ENCODE data around the gene DBNL. TPM values are rescaled to one million over a fixed set of nuclear protein-coding genes. Genes with fewer than 3 reads are reported as not detected.

DBNL gene
- total and polyA plus RNA-seq, 2 experiments from 2014 or later, result 145 to 175 TPM

DNA sequence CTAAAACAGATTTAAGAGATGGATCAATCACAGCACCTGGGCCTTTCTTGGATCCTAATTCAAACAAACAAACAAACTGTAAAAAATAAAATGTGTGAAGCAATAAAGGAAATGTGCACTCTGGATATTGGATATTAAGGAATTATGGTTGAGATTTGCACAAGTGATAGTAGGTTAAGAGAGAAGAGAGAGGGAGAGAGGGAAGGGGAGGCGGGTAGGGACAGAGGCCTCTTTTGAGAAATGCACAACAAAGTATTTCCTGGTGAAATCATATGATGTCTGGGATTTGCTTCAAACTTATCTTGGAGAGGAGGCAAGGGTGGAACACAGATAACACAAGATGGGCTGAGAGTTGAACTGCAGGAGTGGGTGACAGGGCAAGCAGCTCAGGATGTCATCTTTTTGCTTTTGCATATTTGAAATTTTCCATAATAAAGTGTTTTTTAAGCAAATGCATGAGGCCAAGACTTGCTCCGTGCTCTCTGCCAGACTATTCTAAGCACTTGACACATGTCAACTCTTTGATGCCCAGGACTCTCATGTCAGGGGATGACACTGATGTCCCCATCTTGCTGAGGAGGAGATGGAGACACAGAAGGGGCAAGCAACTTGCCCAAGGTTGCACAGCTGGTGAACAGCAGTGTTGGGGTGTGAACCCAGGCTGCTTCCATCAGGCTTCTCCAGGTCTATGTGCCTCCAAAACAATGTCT, 50.5 kb downstream of the DBNL start:
- Histone ChIP-seq H3F3A (ENCODE audit: insufficient read depth) (peaks cover 9% of the 10 kb centered on the region; the same call in 1 of the 2 replicates), H3K79me2 (ENCODE audit: insufficient read depth) (no peaks in the 10 kb centered on the region), H3K4me3 (no peak overlapping the region), H3K4me1 (ENCODE audit: insufficient read depth) (peaks cover 5% of the 10 kb centered on the region; the same call in 1 of the 2 replicates), H3K9me2 (ENCODE audit: insufficient read depth) (no peaks in the 10 kb centered on the region), H4K20me1 (ENCODE audit: insufficient read depth) (no peaks in the 10 kb centered on the region), H2AFZ (peak overlapping the region; percentile 56), H3K36me3 (ENCODE audit: low read depth) (no peaks in the 10 kb centered on the region), H3K9ac (no peak overlapping the region), H3K27ac (no peak overlapping the region), H3K27me3 (replicated peaks; ENCODE audit: insufficient read depth) (no peaks in the 10 kb centered on the region), H3K9me3 (ENCODE audit: low read depth) (no peaks in the 10 kb centered on the region), H3K4me2 (ENCODE audit: unreplicated experiment) (no peak overlapping the region)
- in situ Hi-C loops (cut with MboI), result no loop called here
- WGBS, 2 experiments (ENCODE audit: low coverage in 1 of 2, low lambda C conversion rate in 2 of 2, missing lambda C conversion rate in 2 of 2), result 38 to 41% methylated on average over 2 of the region's 2 CpGs
- TF ChIP-seq EZH2phosphoT487 (IDR thresholded peaks at IDR 0.05; ENCODE audit: insufficient read depth, low read depth) (no peak), EZH2 (IDR thresholded peaks at IDR 0.05; ENCODE audit: insufficient read depth, poor library complexity, severe bottlenecking) (no peak)
- no peak for DNase-seq

DNA sequence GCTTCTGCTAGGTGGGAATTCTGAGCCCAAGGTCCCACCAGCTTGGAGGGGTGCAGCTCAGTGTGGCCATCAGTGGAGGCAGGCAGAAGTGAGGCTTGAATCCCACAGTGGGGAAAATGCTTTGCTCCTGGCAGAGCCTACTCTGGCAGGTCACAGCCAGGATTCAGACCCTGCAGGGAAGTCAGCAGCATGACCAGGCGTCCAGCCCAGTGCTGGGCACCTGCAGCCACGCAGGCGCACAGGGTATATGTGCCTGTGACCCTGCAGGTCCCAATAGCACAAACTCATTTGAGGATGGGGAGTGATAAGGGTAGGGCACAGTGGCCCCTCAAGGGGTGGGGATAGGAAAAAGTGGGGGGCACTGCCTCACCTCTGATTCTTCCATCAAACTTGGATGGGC, 51.3 kb downstream of the DBNL start:
- H3K9me3 ChIP-seq (ENCODE audit: low read depth), result no peaks in the 10 kb centered on the region
- no peaks in the 10 kb centered on the region for H3K36me3 ChIP-seq (ENCODE audit: low read depth)
- TF ChIP-seq EZH2 (IDR thresholded peaks at IDR 0.05; ENCODE audit: insufficient read depth, poor library complexity, severe bottlenecking), result no peak
- H3K4me2 ChIP-seq (ENCODE audit: unreplicated experiment), result no peak overlapping the region
- H2AFZ ChIP-seq, result no peak overlapping the region
- 90 to 91% methylated on average over 3 of the region's 3 CpGs for WGBS, 2 experiments (ENCODE audit: low coverage in 1 of 2, low lambda C conversion rate in 2 of 2, missing lambda C conversion rate in 2 of 2)
- no peaks in the 10 kb centered on the region for H3K9me2 ChIP-seq (ENCODE audit: insufficient read depth)
- no peak overlapping the region for H3K9ac ChIP-seq
- H3K79me2 ChIP-seq (ENCODE audit: insufficient read depth), result no peaks in the 10 kb centered on the region
- in situ Hi-C loops (cut with MboI), result no loop called here
- no peak for DNase-seq
- no peaks in the 10 kb centered on the region for H3K27me3 ChIP-seq (replicated peaks; ENCODE audit: insufficient read depth)
- no peak overlapping the region for H3K27ac ChIP-seq
- H3K4me3 ChIP-seq, result no peak overlapping the region
- H3K4me1 ChIP-seq (ENCODE audit: insufficient read depth), result peaks cover 7% of the 10 kb centered on the region
- no peaks in the 10 kb centered on the region for H4K20me1 ChIP-seq (ENCODE audit: insufficient read depth)
- H3F3A ChIP-seq (ENCODE audit: insufficient read depth), result peaks cover 12% of the 10 kb centered on the region; the same call in 1 of the 2 replicates

DNA sequence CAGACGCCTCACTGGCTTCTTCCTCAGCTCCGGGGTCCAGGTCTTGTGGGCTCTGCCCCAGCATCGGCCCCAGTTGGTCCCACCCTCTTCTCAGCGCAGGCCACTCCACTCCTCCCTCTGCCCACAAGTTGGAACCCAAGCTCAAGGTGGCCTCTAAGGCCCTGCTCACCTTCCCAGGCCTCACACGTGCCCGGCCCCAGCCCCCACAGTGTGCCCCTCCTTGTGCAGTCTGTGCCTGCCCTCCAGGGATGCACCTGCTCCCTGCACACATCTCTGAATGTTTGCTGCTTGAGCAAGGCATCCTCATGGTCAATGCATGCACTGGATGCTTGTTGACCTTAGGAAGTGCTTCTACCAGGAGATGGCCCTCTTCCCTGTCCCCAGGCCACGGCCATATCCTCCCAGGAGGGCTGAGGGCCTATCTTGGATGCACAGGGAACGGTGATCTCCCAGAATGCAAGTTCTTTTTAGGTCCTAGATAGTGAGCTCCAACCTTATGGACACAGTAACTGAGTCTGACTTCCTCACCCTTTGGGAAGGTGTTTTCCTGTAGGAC, 51.9 kb downstream of the DBNL start:
- Histone ChIP-seq H4K20me1 (ENCODE audit: insufficient read depth) (no peaks in the 10 kb centered on the region), H3K27me3 (replicated peaks; ENCODE audit: insufficient read depth) (no peaks in the 10 kb centered on the region), H3K36me3 (ENCODE audit: low read depth) (no peaks in the 10 kb centered on the region), H3K79me2 (ENCODE audit: insufficient read depth) (no peaks in the 10 kb centered on the region), H2AFZ (no peak overlapping the region), H3K4me1 (ENCODE audit: insufficient read depth) (peaks cover 7% of the 10 kb centered on the region), H3K4me2 (ENCODE audit: unreplicated experiment) (no peak overlapping the region), H3F3A (ENCODE audit: insufficient read depth) (peaks cover 12% of the 10 kb centered on the region; the same call in 1 of the 2 replicates), H3K4me3 (no peak overlapping the region), H3K9me2 (ENCODE audit: insufficient read depth) (no peaks in the 10 kb centered on the region), H3K9me3 (ENCODE audit: low read depth) (no peaks in the 10 kb centered on the region), H3K27ac (no peak overlapping the region), H3K9ac (no peak overlapping the region)
- WGBS, 2 experiments (ENCODE audit: low coverage in 1 of 2, low lambda C conversion rate in 2 of 2, missing lambda C conversion rate in 2 of 2), result 67 to 83% methylated on average over 4 to 8 of the region's 8 CpGs
- DNase-seq, result no peak
- in situ Hi-C loops (cut with MboI), result no loop called here
- TF ChIP-seq EZH2 (IDR thresholded peaks at IDR 0.05; ENCODE audit: insufficient read depth, poor library complexity, severe bottlenecking), result no peak
- no peak for TF ChIP-seq EZH2phosphoT487 (IDR thresholded peaks at IDR 0.05; ENCODE audit: insufficient read depth, low read depth)

DNA sequence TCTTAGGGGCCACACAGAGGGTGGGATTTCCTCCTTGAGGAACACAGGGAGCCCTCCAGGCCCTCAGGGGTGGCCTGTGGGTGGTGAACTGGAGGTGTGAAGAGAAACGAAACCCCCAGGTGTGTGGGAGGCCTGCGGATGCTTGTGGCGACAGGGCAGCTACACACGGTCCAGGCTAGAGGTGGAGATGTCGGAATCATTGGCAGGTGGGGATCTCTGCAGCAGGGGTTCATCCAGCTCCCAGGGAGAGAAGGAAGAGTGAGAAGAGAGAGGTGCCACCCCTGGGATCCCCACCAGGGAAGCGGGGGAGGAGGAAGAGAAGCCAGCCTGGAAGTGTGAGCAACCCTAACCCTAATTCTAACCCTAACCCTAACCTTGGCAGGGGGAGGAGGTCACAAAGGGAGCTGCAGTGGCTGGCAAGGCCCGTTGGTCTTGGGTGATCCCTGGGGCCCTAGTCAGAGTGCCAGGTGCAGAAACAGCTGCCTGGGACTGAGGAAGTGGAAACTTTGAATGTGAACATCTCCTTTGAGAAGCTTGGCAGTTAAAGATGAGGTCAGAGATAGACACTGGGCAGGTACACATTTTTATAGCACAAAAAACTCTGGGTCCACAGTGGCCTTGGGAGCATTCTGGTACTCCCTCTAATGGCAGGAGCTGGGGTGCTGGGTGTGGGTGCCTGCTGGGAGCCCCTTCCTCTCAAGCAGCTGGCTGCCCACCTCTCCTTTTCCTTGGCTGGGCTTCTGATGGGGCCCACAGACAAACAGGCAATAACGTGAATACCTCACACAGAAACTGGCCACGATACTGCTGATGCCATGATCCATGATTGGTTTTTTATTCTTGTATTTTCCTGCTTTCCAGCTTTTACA, 52.8 kb downstream of the DBNL start:
- Histone ChIP-seq H3K9ac (no peak overlapping the region), H3K4me3 (no peak overlapping the region), H3K79me2 (ENCODE audit: insufficient read depth) (no peaks in the 10 kb centered on the region), H3K4me2 (ENCODE audit: unreplicated experiment) (no peak overlapping the region), H3K9me3 (ENCODE audit: low read depth) (no peaks in the 10 kb centered on the region), H4K20me1 (ENCODE audit: insufficient read depth) (no peaks in the 10 kb centered on the region), H3K27me3 (replicated peaks; ENCODE audit: insufficient read depth) (no peaks in the 10 kb centered on the region), H3F3A (ENCODE audit: insufficient read depth) (peaks cover 18% of the 10 kb centered on the region), H3K9me2 (ENCODE audit: insufficient read depth) (no peaks in the 10 kb centered on the region), H2AFZ (no peak overlapping the region), H3K4me1 (ENCODE audit: insufficient read depth) (peaks cover 11% of the 10 kb centered on the region), H3K36me3 (ENCODE audit: low read depth) (no peaks in the 10 kb centered on the region), H3K27ac (no peak overlapping the region)
- DNase-seq, result no peak
- in situ Hi-C loops (cut with MboI), result no loop called here
- WGBS, 2 experiments (ENCODE audit: low coverage in 1 of 2, low lambda C conversion rate in 2 of 2, missing lambda C conversion rate in 2 of 2), result 89 to 94% methylated on average over 9 of the region's 9 CpGs
- TF ChIP-seq EZH2 (IDR thresholded peaks at IDR 0.05; ENCODE audit: insufficient read depth, poor library complexity, severe bottlenecking) (no peak), EZH2phosphoT487 (IDR thresholded peaks at IDR 0.05; ENCODE audit: insufficient read depth, low read depth) (no peak)
